ENCODE data around the gene SPNS3. TPM values are rescaled to one million over a fixed set of nuclear protein-coding genes. Genes with fewer than 3 reads are reported as not detected.

The SPNS3 gene
- total and polyA plus RNA-seq, 4 donors = 0.16 to 2.3 (median 0.24) TPM

DNA sequence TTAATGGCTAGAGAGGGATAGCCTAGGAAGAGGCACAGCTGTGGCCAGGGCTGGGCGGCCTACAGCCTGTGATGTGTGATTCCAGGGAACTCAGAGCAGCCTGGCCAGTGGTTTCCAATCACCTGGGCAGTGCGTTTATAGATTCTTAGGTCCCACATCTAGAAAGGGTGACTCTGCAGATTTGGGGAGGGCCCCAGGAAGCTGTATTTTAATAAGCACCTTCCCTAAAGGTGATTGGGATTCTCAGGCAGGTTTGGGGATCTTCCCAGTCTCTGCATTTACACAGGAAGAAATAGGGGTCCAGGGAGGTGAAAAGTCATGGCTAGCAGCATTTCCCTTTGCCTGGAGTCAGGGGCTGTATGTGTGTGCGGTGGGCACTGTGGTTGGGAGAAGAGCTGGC is 74.5 kb downstream of the SPNS3 start:
- no peaks in the 10 kb centered on the region for H3K9me3 ChIP-seq (ENCODE audit: control insufficient read depth in 4 of 4, low read length in 3 of 4)
- WGBS = 90% methylated on average over 3 of the region's 3 CpGs
- DNase-seq (ENCODE audit: low spot score) = no peak

More for the DNA sequence above, 74.5 kb downstream of the SPNS3 start:
- Histone ChIP-seq H3K36me3 (ENCODE audit: control insufficient read depth in 4 of 4, insufficient read depth in 3 of 4, low read depth in 1 of 4, low read length in 3 of 4) (no peaks in the 10 kb centered on the region), H3K9ac (ENCODE audit: low read depth in 1 of 2, low read length in 2 of 2) (no peak overlapping the region), H3K4me3 (ENCODE audit: low read depth in 1 of 3, low read length in 3 of 3) (no peak overlapping the region), H3K4me1 (ENCODE audit: control insufficient read depth in 4 of 4, insufficient read depth in 4 of 4, low read length in 3 of 4) (peaks cover 0 to 12% (median 3%) of the 10 kb centered on the region in 4 donors), H3K27me3 (ENCODE audit: control insufficient read depth in 4 of 4, insufficient read depth in 4 of 4, low read length in 3 of 4) (no peaks in the 10 kb centered on the region), H3K27ac (ENCODE audit: low read depth in 1 of 2, low read length in 2 of 2) (no peak overlapping the region)
- TF ChIP-seq NR2F2 (IDR thresholded peaks at IDR 0.05) (no peak), YY1 (IDR thresholded peaks at IDR 0.05) (no peak), RAD21 (IDR thresholded peaks at IDR 0.05) (no peak), GABPA (IDR thresholded peaks at IDR 0.05 in 1 of 2, conservative IDR thresholded peaks at IDR 0.05 in 1 of 2) (no peak), JUND (IDR thresholded peaks at IDR 0.05) (no peak), SP1 (IDR thresholded peaks at IDR 0.05) (no peak), FOXA2 (IDR thresholded peaks at IDR 0.05) (no peak), HNF4G (IDR thresholded peaks at IDR 0.05) (no peak), TAF1 (conservative IDR thresholded peaks at IDR 0.05) (no peak), EGR1 (IDR thresholded peaks at IDR 0.05; ENCODE audit: low read depth in 2 of 2) (no peak), FOXA1 (IDR thresholded peaks at IDR 0.05) (no peak), RXRA (IDR thresholded peaks at IDR 0.05) (no peak), HNF4A (conservative IDR thresholded peaks at IDR 0.05) (no peak)
- TF ChIP-seq, protein P1, sequence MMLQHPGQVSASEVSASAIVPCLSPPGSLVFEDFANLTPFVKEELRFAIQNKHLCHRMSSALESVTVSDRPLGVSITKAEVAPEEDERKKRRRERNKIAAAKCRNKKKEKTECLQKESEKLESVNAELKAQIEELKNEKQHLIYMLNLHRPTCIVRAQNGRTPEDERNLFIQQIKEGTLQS (IDR thresholded peaks at IDR 0.05) = no peak
- TF ChIP-seq, protein P2, sequence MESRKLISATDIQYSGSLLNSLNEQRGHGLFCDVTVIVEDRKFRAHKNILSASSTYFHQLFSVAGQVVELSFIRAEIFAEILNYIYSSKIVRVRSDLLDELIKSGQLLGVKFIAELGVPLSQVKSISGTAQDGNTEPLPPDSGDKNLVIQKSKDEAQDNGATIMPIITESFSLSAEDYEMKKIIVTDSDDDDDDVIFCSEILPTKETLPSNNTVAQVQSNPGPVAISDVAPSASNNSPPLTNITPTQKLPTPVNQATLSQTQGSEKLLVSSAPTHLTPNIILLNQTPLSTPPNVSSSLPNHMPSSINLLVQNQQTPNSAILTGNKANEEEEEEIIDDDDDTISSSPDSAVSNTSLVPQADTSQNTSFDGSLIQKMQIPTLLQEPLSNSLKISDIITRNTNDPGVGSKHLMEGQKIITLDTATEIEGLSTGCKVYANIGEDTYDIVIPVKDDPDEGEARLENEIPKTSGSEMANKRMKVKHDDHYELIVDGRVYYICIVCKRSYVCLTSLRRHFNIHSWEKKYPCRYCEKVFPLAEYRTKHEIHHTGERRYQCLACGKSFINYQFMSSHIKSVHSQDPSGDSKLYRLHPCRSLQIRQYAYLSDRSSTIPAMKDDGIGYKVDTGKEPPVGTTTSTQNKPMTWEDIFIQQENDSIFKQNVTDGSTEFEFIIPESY (IDR thresholded peaks at IDR 0.05) = no peak
- TF ChIP-seq, protein P3, sequence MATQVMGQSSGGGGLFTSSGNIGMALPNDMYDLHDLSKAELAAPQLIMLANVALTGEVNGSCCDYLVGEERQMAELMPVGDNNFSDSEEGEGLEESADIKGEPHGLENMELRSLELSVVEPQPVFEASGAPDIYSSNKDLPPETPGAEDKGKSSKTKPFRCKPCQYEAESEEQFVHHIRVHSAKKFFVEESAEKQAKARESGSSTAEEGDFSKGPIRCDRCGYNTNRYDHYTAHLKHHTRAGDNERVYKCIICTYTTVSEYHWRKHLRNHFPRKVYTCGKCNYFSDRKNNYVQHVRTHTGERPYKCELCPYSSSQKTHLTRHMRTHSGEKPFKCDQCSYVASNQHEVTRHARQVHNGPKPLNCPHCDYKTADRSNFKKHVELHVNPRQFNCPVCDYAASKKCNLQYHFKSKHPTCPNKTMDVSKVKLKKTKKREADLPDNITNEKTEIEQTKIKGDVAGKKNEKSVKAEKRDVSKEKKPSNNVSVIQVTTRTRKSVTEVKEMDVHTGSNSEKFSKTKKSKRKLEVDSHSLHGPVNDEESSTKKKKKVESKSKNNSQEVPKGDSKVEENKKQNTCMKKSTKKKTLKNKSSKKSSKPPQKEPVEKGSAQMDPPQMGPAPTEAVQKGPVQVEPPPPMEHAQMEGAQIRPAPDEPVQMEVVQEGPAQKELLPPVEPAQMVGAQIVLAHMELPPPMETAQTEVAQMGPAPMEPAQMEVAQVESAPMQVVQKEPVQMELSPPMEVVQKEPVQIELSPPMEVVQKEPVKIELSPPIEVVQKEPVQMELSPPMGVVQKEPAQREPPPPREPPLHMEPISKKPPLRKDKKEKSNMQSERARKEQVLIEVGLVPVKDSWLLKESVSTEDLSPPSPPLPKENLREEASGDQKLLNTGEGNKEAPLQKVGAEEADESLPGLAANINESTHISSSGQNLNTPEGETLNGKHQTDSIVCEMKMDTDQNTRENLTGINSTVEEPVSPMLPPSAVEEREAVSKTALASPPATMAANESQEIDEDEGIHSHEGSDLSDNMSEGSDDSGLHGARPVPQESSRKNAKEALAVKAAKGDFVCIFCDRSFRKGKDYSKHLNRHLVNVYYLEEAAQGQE (IDR thresholded peaks at IDR 0.05) = no peak
- TF ChIP-seq, protein P4, sequence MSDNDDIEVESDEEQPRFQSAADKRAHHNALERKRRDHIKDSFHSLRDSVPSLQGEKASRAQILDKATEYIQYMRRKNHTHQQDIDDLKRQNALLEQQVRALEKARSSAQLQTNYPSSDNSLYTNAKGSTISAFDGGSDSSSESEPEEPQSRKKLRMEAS (IDR thresholded peaks at IDR 0.05) = no peak
- TF ChIP-seq, protein P5, sequence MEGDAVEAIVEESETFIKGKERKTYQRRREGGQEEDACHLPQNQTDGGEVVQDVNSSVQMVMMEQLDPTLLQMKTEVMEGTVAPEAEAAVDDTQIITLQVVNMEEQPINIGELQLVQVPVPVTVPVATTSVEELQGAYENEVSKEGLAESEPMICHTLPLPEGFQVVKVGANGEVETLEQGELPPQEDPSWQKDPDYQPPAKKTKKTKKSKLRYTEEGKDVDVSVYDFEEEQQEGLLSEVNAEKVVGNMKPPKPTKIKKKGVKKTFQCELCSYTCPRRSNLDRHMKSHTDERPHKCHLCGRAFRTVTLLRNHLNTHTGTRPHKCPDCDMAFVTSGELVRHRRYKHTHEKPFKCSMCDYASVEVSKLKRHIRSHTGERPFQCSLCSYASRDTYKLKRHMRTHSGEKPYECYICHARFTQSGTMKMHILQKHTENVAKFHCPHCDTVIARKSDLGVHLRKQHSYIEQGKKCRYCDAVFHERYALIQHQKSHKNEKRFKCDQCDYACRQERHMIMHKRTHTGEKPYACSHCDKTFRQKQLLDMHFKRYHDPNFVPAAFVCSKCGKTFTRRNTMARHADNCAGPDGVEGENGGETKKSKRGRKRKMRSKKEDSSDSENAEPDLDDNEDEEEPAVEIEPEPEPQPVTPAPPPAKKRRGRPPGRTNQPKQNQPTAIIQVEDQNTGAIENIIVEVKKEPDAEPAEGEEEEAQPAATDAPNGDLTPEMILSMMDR (IDR thresholded peaks at IDR 0.05; ENCODE audit: low read depth, low read length, missing input control) = no peak

Data from liver (tissue), 9 donors.